ENCODE results near the gene KIFAP3. TPM values are rescaled to one million over a fixed set of nuclear protein-coding genes. Genes with fewer than 3 reads are reported as not detected.

The KIFAP3 gene
- total and polyA plus RNA-seq, 7 experiments from 2014 or later = 8.9 to 23.8 (median 15.1) TPM

GRCh38 chr1:169949139-169949538 is 125.4 kb downstream of the KIFAP3 start:
- H3K27me3 ChIP-seq (ENCODE audit: control insufficient read depth in 2 of 2, insufficient read depth in 2 of 2, low read length in 2 of 2) = no peaks in the 10 kb centered on the region
- ChIA-PET POLR2A (no interaction called here), CTCF (no interaction called here)
- Mint-ChIP-seq H3K4me3 (no peak overlapping the region), H3K9me3 (no peaks in the 10 kb centered on the region), H3K36me3 (peaks cover 1 to 17% (median 5%) of the 10 kb centered on the region in 5 donors), H3K4me1 (no peaks in the 10 kb centered on the region), H3K27me3 (no peaks in the 10 kb centered on the region), H3K27ac (no peak overlapping the region)
- H3K4me3 ChIP-seq (ENCODE audit: low read length) = no peak overlapping the region
- H3K27ac ChIP-seq (ENCODE audit: low read depth, low read length) = no peak overlapping the region
- H3K9me3 ChIP-seq (ENCODE audit: control insufficient read depth in 2 of 3, low read length in 3 of 3) = no peaks in the 10 kb centered on the region
- intact Hi-C loops (cut with micrococcal nuclease) = no loop called here
- ATAC-seq (no peak), DNase-seq (no peak)
- peaks cover 0 to 14% (median 3%) of the 10 kb centered on the region in 3 experiments for H3K36me3 ChIP-seq (ENCODE audit: control insufficient read depth in 2 of 3, insufficient read depth in 3 of 3, low read length in 3 of 3)
- H3K4me1 ChIP-seq (ENCODE audit: control insufficient read depth in 2 of 2, insufficient read depth in 2 of 2, low read length in 2 of 2) = no peaks in the 10 kb centered on the region

GRCh38 chr1:169946206-169946605 is 128.3 kb downstream of the KIFAP3 start:
- Histone ChIP-seq H3K27ac (ENCODE audit: low read depth, low read length) (no peak overlapping the region), H3K9me3 (ENCODE audit: control insufficient read depth in 2 of 3, low read length in 3 of 3) (no peaks in the 10 kb centered on the region), H3K4me1 (ENCODE audit: control insufficient read depth in 2 of 2, insufficient read depth in 2 of 2, low read length in 2 of 2) (no peaks in the 10 kb centered on the region), H3K36me3 (ENCODE audit: control insufficient read depth in 2 of 3, insufficient read depth in 3 of 3, low read length in 3 of 3) (peaks cover 0 to 12% (median 3%) of the 10 kb centered on the region in 3 experiments), H3K27me3 (ENCODE audit: control insufficient read depth in 2 of 2, insufficient read depth in 2 of 2, low read length in 2 of 2) (no peaks in the 10 kb centered on the region), H3K4me3 (ENCODE audit: low read length) (no peak overlapping the region)
- no peaks in the 10 kb centered on the region for H3K9me3 Mint-ChIP-seq
- intact Hi-C loops (cut with micrococcal nuclease) = no loop called here
- no peak overlapping the region for H3K27ac Mint-ChIP-seq
- no peaks in the 10 kb centered on the region for H3K4me1 Mint-ChIP-seq
- no peak for DNase-seq
- ATAC-seq = no peak
- POLR2A ChIA-PET = no interaction called here
- H3K36me3 Mint-ChIP-seq = peaks cover 0 to 11% (median 1%) of the 10 kb centered on the region in 5 donors
- no peak overlapping the region for H3K4me3 Mint-ChIP-seq
- CTCF ChIA-PET = no interaction called here
- H3K27me3 Mint-ChIP-seq = no peaks in the 10 kb centered on the region

GRCh38 chr1:169945181-169945580 is 129.3 kb downstream of the KIFAP3 start:
- peaks cover 0 to 11% (median 0%) of the 10 kb centered on the region in 5 donors for H3K36me3 Mint-ChIP-seq
- no peaks in the 10 kb centered on the region for H3K9me3 Mint-ChIP-seq
- Histone ChIP-seq H3K4me1 (ENCODE audit: control insufficient read depth in 2 of 2, insufficient read depth in 2 of 2, low read length in 2 of 2) (no peaks in the 10 kb centered on the region), H3K27me3 (ENCODE audit: control insufficient read depth in 2 of 2, insufficient read depth in 2 of 2, low read length in 2 of 2) (no peaks in the 10 kb centered on the region), H3K9me3 (ENCODE audit: control insufficient read depth in 2 of 3, low read length in 3 of 3) (no peaks in the 10 kb centered on the region), H3K36me3 (ENCODE audit: control insufficient read depth in 2 of 3, insufficient read depth in 3 of 3, low read length in 3 of 3) (peaks cover 0 to 12% (median 3%) of the 10 kb centered on the region in 3 experiments), H3K4me3 (ENCODE audit: low read length) (no peak overlapping the region), H3K27ac (ENCODE audit: low read depth, low read length) (no peak overlapping the region)
- no peaks in the 10 kb centered on the region for H3K4me1 Mint-ChIP-seq
- ChIA-PET CTCF (no interaction called here), POLR2A (no interaction called here)
- intact Hi-C loops (cut with micrococcal nuclease) = no loop called here
- DNase-seq (no peak), ATAC-seq (no peak)
- no peaks in the 10 kb centered on the region for H3K27me3 Mint-ChIP-seq
- H3K4me3 Mint-ChIP-seq = no peak overlapping the region
- H3K27ac Mint-ChIP-seq = no peak overlapping the region

GRCh38 chr1:169944621-169945020 is 129.9 kb downstream of the KIFAP3 start:
- Mint-ChIP-seq H3K27me3 (no peaks in the 10 kb centered on the region), H3K4me3 (no peak overlapping the region), H3K4me1 (no peaks in the 10 kb centered on the region), H3K36me3 (peaks cover 0 to 11% (median 0%) of the 10 kb centered on the region in 5 donors), H3K9me3 (no peaks in the 10 kb centered on the region), H3K27ac (no peak overlapping the region)
- Histone ChIP-seq H3K27me3 (ENCODE audit: control insufficient read depth in 2 of 2, insufficient read depth in 2 of 2, low read length in 2 of 2) (no peaks in the 10 kb centered on the region), H3K27ac (ENCODE audit: low read depth, low read length) (no peak overlapping the region), H3K36me3 (ENCODE audit: control insufficient read depth in 2 of 3, insufficient read depth in 3 of 3, low read length in 3 of 3) (peaks cover 0 to 12% (median 3%) of the 10 kb centered on the region in 3 experiments), H3K9me3 (ENCODE audit: control insufficient read depth in 2 of 3, low read length in 3 of 3) (no peaks in the 10 kb centered on the region), H3K4me1 (ENCODE audit: control insufficient read depth in 2 of 2, insufficient read depth in 2 of 2, low read length in 2 of 2) (no peaks in the 10 kb centered on the region), H3K4me3 (ENCODE audit: low read length) (no peak overlapping the region)
- ATAC-seq = no peak
- no peak for DNase-seq
- CTCF ChIA-PET = no interaction called here
- intact Hi-C loops (cut with micrococcal nuclease) = no loop called here
- POLR2A ChIA-PET = no interaction called here

- H3K27me3 ChIP-seq (ENCODE audit: control insufficient read depth in 2 of 2, insufficient read depth in 2 of 2, low read length in 2 of 2) = no peaks in the 10 kb centered on the region
- ATAC-seq (no peak), DNase-seq (no peak)
- ChIA-PET CTCF (no interaction called here), POLR2A (no interaction called here)
- intact Hi-C loops (cut with micrococcal nuclease) = no loop called here
- no peak overlapping the region for H3K4me3 ChIP-seq (ENCODE audit: low read length)
- H3K9me3 ChIP-seq (ENCODE audit: control insufficient read depth in 2 of 3, low read length in 3 of 3) = no peaks in the 10 kb centered on the region
- Mint-ChIP-seq H3K27me3 (no peaks in the 10 kb centered on the region), H3K9me3 (no peaks in the 10 kb centered on the region), H3K4me3 (no peak overlapping the region), H3K27ac (no peak overlapping the region), H3K36me3 (peaks cover 0 to 11% (median 0%) of the 10 kb centered on the region in 5 donors), H3K4me1 (no peaks in the 10 kb centered on the region)
- peaks cover 0 to 12% (median 3%) of the 10 kb centered on the region in 3 experiments for H3K36me3 ChIP-seq (ENCODE audit: control insufficient read depth in 2 of 3, insufficient read depth in 3 of 3, low read length in 3 of 3)
- no peak overlapping the region for H3K27ac ChIP-seq (ENCODE audit: low read depth, low read length)
- H3K4me1 ChIP-seq (ENCODE audit: control insufficient read depth in 2 of 2, insufficient read depth in 2 of 2, low read length in 2 of 2) = no peaks in the 10 kb centered on the region
These were observed 130.4 kb downstream of the KIFAP3 start for GRCh38 chr1:169943963-169944526.

- ATAC-seq (no peak), DNase-seq (no peak)
- Mint-ChIP-seq H3K36me3 (peaks cover 0 to 11% (median 0%) of the 10 kb centered on the region in 5 donors), H3K4me1 (no peaks in the 10 kb centered on the region), H3K4me3 (no peak overlapping the region), H3K27me3 (no peaks in the 10 kb centered on the region), H3K9me3 (no peaks in the 10 kb centered on the region), H3K27ac (no peak overlapping the region)
- no peaks in the 10 kb centered on the region for H3K27me3 ChIP-seq (ENCODE audit: control insufficient read depth in 2 of 2, insufficient read depth in 2 of 2, low read length in 2 of 2)
- H3K4me3 ChIP-seq (ENCODE audit: low read length) = no peak overlapping the region
- intact Hi-C loops (cut with micrococcal nuclease) = no loop called here
- CTCF ChIA-PET = no interaction called here
- no peaks in the 10 kb centered on the region for H3K9me3 ChIP-seq (ENCODE audit: control insufficient read depth in 2 of 3, low read length in 3 of 3)
- H3K36me3 ChIP-seq (ENCODE audit: control insufficient read depth in 2 of 3, insufficient read depth in 3 of 3, low read length in 3 of 3) = peaks cover 0 to 12% (median 3%) of the 10 kb centered on the region in 3 experiments
- H3K4me1 ChIP-seq (ENCODE audit: control insufficient read depth in 2 of 2, insufficient read depth in 2 of 2, low read length in 2 of 2) = no peaks in the 10 kb centered on the region
- POLR2A ChIA-PET = no interaction called here
- no peak overlapping the region for H3K27ac ChIP-seq (ENCODE audit: low read depth, low read length)
These were observed 132.3 kb downstream of the KIFAP3 start for GRCh38 chr1:169941982-169942830.
